Retinal pigment epithelial cell (primary cell): ENCODE measurements around the gene ARMC5.

Experiments
- DNase-seq: peaks from one replicate; pipeline ENCODE4 v3.0.0-alpha.2; 2010; ENCODE audit warnings: low read depth
- H3K4me3 ChIP-seq: 2 replicates; pipeline ENCODE4 v1.5.1; 2011; ENCODE audit warnings: mild to moderate bottlenecking, low read length, control low read depth, moderate library complexity
- TF ChIP-seq, protein P1 (sequence below): conservative IDR thresholded peaks from 2 replicates; pipeline ENCODE4 v1.5.1; 2011; ENCODE audit warnings: low read depth, low read length, control low read depth, inconsistent platforms

ARMC5 gene

DNA sequence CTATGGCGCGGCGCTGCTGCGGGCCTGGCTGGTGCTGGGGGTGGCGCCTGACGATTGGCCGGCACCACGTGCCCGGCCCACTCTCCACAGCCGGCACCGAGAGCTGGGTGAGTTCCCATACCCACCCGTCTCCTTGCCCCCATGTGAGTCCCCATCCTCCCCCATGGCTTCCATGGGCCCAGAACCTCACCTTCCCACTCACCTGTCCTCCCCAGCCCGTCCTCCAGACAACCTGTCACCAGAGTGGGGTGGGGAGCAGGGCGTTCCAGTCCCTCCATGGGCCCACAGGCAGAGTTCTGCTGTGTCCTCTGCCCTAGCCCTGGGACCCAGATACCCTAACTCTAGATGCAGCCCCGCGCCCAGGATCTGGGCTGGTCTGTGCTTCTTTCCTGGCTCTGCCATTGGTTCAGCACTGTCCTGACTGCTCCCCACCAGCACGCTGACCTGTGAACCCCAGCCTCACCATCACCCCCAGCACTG lies 5.5 kb downstream of the ARMC5 start:
- TF ChIP-seq, protein P1, sequence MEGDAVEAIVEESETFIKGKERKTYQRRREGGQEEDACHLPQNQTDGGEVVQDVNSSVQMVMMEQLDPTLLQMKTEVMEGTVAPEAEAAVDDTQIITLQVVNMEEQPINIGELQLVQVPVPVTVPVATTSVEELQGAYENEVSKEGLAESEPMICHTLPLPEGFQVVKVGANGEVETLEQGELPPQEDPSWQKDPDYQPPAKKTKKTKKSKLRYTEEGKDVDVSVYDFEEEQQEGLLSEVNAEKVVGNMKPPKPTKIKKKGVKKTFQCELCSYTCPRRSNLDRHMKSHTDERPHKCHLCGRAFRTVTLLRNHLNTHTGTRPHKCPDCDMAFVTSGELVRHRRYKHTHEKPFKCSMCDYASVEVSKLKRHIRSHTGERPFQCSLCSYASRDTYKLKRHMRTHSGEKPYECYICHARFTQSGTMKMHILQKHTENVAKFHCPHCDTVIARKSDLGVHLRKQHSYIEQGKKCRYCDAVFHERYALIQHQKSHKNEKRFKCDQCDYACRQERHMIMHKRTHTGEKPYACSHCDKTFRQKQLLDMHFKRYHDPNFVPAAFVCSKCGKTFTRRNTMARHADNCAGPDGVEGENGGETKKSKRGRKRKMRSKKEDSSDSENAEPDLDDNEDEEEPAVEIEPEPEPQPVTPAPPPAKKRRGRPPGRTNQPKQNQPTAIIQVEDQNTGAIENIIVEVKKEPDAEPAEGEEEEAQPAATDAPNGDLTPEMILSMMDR: no peak
- DNase-seq: no peak
- no peak overlapping the region for H3K4me3 ChIP-seq

DNA sequence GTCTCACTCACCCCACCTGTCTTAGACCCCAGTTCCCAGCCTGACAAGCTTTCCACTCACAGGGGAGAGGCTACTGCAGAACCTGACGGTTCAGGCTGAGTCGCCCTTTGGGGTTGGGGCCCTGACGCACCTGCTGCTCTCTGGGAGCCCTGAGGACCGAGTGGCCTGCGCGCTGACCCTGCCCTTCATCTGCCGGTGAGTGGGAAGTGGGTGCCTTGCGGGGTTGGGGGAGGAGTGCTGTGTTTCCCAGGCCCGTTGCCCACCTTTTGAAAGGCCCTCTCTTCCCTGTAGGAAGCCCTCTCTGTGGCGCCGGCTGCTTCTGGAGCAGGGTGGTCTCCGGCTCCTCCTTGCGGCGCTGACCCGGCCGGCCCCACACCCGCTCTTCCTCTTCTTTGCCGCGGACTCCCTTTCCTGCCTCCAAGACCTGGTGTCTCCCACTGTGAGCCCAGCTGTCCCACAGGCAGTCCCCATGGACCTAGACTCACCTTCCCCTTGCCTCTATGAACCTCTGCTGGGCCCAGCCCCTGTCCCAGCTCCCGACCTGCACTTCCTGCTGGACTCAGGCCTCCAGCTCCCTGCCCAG lies 6.6 kb downstream of the ARMC5 start:
- no peak overlapping the region for H3K4me3 ChIP-seq
- no peak for DNase-seq
- TF ChIP-seq, protein P1: no peak

DNA sequence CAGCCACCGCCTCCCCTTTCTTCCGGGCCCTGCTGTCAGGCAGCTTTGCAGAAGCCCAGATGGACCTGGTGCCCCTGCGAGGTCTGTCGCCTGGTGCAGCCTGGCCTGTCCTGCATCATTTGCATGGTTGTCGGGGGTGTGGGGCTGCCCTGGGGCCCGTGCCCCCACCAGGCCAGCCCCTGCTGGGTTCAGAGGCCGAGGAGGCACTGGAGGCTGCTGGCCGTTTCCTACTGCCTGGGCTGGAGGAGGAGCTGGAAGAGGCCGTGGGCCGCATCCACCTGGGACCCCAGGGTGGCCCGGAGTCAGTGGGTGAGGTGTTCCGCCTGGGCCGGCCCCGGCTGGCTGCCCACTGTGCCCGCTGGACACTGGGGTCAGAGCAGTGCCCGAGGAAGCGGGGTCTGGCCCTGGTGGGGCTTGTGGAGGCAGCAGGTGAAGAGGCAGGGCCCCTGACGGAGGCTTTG lies 7.1 kb downstream of the ARMC5 start:
- no peak overlapping the region for H3K4me3 ChIP-seq
- no peak for DNase-seq
- TF ChIP-seq, protein P1: no peak

DNA sequence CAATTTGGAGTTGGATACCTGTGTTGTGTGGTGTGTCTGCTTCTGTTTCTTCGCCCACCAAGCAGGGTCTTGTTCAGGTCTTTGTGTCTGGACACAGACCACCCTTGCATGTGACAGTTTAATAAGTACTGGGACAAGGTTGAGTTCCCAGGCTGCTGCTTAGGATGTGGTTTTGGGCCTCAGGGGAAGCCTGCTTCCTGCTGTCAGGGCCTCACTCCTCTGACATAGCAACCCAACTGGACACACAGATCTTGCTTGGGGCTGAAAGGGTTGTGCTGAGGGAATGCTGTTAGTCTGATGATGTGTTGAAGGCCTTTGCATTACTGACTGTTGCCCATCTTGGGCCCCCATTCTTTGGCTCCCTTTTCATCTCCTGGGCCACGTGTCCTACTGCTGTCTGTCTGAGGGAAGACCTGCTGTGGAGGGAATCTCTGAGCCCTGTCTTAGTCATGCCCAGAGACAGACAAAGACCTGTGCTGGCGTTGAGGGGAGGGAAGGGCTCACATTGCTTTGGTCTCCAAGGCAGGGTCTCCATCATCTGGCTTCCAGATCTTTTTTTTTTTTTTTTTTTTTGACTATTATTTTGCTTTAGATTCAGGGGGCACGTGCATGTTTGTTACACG lies 8.0 kb downstream of the ARMC5 start:
- DNase-seq: no peak
- H3K4me3 ChIP-seq: no peak overlapping the region
- TF ChIP-seq, protein P1: no peak

DNA sequence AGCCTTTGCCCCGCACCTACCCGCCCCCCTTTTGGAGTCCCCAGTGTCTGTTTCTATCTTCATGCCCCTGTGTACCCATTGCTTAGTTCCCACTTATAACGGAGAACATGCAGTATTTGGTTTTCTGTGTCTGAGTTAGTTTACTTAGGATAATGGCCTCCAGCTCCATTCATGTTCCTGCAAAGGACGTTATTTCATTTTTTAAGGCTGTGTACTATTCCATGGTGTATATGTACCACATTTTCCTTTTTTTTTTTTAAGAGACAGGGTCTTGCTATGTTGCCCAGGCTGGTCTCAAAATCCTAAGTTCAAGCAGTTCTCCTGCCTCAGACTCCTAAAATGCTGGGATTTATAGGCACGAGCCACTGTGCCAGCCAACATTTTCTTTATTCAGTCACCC lies 8.6 kb downstream of the ARMC5 start:
- DNase-seq: no peak
- TF ChIP-seq, protein P1: no peak
- H3K4me3 ChIP-seq: no peak overlapping the region

DNA sequence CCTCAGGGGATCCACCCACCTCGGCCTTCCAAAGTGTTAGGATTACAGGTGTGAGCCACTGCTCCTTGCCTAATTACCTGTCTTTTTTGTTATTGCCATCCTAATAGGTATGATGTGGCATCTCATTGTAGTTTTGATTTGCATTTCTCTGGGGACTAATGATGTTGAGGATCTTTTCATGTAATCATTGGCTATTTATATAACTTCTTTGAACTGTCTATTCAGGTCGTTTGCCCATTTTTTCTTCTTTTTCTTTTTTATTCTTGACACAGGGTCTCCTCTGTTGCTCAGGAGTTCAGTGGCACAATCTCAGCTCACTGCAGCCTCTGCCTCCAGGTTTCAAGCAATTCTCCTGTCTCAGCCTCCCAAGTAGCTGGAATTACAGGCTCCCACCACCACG lies 11.3 kb downstream of the ARMC5 start:
- no peak overlapping the region for H3K4me3 ChIP-seq
- TF ChIP-seq, protein P1: no peak
- DNase-seq: no peak
